HL-60 (cell line): Measurements from ENCODE around the gene PKD2.

Experiments used
- CTCF ChIP-seq: IDR thresholded peaks from one replicate; pipeline ENCODE4 v1.5.1; 2011; ENCODE audit warnings: low read length, control low read depth, inconsistent platforms; ENCODE audit not compliant: insufficient read depth
- REST ChIP-seq: IDR thresholded peaks from 2 replicates; pipeline ENCODE4 v1.6.1; 2012; ENCODE audit warnings: low read depth; ENCODE audit not compliant: insufficient replicate concordance

- TF ChIP-seq CTCF, result no peak
- TF ChIP-seq REST, result no peak
Observed at GRCh38 chr4:87966095-87966496, 41.3 kb upstream of the PKD2 start.
